ENCODE data around the gene USH2A. TPM values are rescaled to one million over a fixed set of nuclear protein-coding genes. Genes with fewer than 3 reads are reported as not detected.

Gene USH2A
- polyA plus RNA-seq, 3 donors: not detected

- WGBS, 3 donors: 79 to 86% (median 82%) methylated on average over 4 of the region's 4 CpGs
- H3K27ac ChIP-seq (ENCODE audit: low read depth, low read length): no peak overlapping the region
These were observed 749.3 kb downstream of the USH2A start for GRCh38 chr1:215673943-215674342.

DNA sequence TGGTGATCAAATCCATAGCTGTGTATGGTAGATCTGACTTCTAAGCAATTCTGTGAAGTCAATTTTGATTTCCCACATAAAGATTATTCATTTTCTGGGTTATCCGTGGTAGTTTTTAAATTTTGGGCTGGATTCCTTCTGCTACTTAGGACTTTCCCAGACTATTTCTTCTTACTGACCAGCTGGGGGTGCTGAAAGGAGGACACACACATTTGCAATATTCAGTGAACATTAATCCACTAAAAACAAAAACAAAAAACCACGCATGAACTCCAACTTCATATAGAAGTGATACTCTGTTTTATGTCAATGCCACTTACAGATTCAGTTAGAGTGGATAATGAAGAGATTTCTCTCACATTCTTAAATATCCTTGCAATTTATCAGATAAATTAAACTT, 750.8 kb downstream of the USH2A start:
- 58 to 77% (median 61%) methylated on average over 2 of the region's 2 CpGs for WGBS, 3 donors

GRCh38 chr1:215669806-215670491, 753.3 kb downstream of the USH2A start:
- H3K27ac ChIP-seq (ENCODE audit: low read depth, low read length): no peak overlapping the region
- 39 to 45% (median 42%) methylated on average over 4 of the region's 4 CpGs for WGBS, 3 donors

More for the DNA sequence above, 750.8 kb downstream of the USH2A start:
- no peak overlapping the region for H3K27ac ChIP-seq (ENCODE audit: low read depth, low read length)

GRCh38 chr1:215667761-215668160, 755.5 kb downstream of the USH2A start:
- no peak overlapping the region for H3K27ac ChIP-seq (ENCODE audit: low read depth, low read length)
- 83 to 85% (median 84%) methylated on average over 2 of the region's 2 CpGs for WGBS, 3 donors

DNA sequence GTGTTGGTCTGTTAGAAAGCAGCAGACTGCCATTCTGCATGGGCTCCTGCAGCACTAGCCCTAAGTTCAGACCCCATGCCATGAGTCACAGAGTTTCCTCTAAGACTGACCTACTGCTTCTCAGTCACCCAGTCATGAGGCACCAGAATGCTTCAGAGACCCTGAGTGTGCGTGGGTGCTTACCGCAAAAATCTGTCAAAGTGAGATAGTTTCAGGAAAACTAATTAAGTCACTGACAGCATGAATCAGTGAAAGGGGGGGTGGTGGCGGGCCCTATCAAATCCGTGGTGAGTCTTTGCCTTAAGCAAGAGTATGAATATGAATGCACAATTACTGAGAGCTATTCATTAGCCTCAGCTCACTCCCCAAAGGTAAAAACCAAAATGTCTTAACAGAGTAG, 758.0 kb downstream of the USH2A start:
- H3K27ac ChIP-seq (ENCODE audit: low read depth, low read length): no peak overlapping the region
- 73 to 82% (median 79%) methylated on average over 4 of the region's 4 CpGs for WGBS, 3 donors

DNA sequence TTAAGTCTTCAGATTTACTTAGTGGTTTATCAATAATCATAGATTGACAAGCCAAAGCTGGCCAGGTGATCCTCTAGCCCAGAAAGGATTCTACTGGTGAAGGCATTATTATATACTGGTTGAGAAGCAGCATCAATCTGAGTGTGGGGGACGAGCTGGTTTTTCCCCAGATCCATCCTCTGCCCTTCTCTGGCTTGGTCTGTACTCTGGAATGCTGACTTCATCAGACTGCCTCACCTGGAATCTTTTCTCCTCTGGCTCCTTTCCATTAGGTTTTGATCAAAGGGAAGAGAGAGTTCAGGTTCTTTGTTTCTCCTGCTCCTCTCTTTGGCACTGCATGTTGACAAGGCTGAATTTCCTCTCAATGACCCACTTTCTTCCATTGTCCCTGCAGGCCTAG, 762.2 kb downstream of the USH2A start:
- H3K27ac ChIP-seq (ENCODE audit: low read depth, low read length): no peak overlapping the region
- 55 to 77% (median 66%) methylated on average over 1 of the region's 1 CpG for WGBS, 3 donors

DNA sequence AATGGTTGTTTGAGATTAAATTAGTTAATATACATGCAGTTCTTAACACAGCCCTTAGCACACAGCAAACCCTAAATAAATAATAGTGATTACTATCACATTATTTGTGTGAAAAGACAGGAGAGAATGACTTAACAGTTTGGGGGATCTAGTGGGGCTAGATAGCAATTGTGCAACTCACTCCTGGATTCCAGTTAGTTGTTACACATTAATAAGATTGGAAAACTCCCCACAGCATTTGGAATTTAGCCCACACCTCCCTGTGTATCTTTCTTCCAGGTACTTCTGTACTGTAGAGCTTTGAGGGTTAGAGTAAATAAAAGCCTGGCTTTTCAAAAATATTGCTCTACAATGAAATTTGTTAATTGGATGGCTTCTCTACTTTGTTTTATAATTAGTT, 763.0 kb downstream of the USH2A start:
- no peak overlapping the region for H3K27ac ChIP-seq (ENCODE audit: low read depth, low read length)

DNA sequence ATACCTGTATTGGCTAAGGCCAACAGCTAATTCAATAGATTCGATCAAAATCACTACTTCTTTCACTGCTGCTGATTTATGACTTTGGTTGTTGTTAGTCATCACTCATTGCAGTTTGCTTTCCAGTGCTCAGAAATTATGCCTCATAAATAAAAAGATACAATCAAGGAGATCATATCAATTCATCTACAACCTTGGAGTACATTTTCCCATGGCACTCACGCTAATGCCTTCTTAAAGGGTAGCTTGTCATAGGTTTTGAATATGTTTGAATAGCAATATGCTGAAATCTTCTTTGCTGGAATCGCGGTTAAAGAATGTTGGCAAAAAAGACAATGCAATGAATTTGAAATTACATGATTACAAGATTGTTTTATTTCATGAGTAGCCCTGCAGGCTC, 766.2 kb downstream of the USH2A start:
- no peak overlapping the region for H3K27ac ChIP-seq (ENCODE audit: low read depth, low read length)
- WGBS, 3 donors: 75 to 92% (median 90%) methylated on average over 4 of the region's 4 CpGs

DNA sequence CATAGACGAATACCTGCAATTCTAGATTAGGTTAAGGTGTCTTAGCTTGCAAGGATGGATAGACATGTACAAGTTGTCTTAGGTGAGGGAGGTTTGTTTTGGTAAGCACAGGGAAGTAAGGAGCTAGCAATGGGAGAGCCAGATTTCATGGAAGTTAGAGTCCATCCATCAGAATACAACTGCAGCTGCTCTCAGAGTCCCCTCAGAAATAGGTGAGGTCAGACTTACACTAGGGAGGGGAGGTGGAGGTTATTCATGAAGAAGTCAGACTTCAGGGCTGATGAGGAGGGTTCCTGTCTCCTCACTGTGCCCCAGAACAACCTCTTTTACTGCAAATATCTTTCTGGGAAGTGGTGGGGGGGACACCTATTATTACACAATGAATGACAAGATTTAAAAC, 770.9 kb downstream of the USH2A start:
- WGBS, 3 donors: 64 to 78% (median 67%) methylated on average over 1 of the region's 1 CpG
- H3K27ac ChIP-seq (ENCODE audit: low read depth, low read length): no peak overlapping the region

DNA sequence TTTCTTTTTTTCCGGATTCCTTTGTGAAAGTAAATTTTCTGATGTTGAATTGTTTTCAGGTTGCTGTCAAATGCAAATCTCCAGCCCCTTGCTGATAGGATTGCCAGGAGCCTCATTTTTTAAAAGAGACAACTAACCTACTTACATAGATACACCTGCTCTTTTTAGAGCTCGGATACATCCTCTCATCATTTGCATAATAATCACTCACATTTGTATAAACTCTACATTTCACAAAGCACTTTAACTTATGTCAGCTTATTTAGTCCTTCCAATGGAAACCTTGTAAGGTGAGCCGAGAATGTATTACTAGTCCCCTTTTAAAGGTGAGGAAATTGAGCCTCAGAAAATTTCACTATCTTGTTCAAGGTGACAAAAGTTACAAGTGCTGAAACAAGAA, 771.4 kb downstream of the USH2A start:
- WGBS, 3 donors: 46 to 57% (median 49%) methylated on average over 3 of the region's 3 CpGs
- no peak overlapping the region for H3K27ac ChIP-seq (ENCODE audit: low read depth, low read length)

DNA sequence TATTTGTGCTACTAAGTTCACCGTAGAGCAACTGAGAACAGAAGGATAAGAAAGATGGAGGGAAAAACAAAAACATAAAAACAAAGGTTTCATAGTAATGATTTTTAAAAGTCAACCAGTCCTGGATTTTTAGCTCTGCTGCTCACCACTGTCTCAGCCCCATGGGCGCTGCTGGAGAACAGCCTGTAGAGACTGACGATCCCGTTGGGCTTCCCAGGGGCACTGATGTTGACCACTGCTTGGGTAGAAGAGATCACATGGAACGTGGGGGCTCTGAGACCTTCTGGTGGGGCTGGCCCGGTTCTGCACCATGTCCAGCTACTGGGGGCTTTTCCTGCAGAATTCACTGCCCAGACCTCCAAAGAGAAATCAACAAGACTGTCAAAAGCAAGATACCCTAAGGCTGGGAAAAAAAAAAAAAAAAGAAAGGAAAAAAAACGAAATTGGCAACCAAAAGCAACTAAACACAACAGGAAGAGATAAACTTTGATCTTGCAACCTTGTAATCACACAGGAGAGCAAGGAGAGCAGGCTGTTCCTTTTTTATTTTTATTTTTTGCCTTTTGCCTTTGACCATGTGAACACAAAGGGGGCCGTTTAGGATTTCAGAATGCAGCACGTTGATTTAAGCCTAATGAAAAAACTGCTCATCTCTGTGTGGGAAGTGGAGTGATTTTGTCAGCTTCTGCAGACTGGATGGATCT, 772.6 kb downstream of the USH2A start:
- WGBS, 3 donors: 50 to 54% (median 52%) methylated on average over 9 of the region's 9 CpGs

DNA sequence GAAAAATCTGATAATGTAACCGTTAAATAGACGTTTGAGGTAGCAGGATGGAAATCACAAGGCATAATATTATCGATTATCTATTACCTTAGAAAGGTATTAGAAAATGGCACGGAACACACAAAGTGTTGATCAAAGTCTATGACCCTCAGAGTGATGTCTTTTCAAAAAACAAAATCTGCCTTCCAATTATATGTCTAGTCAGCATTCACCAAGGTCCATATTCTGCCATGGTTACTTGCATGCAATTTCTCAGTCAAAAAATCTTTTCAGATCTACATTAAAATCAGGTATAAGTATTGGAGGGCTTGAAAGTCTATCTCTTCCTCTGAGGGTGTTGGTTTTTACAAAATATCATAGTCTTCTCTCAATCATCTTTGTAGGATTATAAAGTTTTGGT, 774.3 kb downstream of the USH2A start:
- 86 to 92% (median 88%) methylated on average over 4 of the region's 4 CpGs for WGBS, 3 donors
- H3K27ac ChIP-seq (ENCODE audit: low read depth, low read length): no peak overlapping the region

More for the DNA sequence above, 772.6 kb downstream of the USH2A start:
- H3K27ac ChIP-seq (ENCODE audit: low read depth, low read length): no peak overlapping the region

- WGBS, 3 donors: 60 to 69% (median 64%) methylated on average over 3 of the region's 3 CpGs
- no peak overlapping the region for H3K27ac ChIP-seq (ENCODE audit: low read depth, low read length)
These were observed 775.5 kb downstream of the USH2A start for GRCh38 chr1:215647738-215648137.

GRCh38 chr1:215645861-215646260, 777.4 kb downstream of the USH2A start:
- 92 to 95% (median 93%) methylated on average over 2 of the region's 2 CpGs for WGBS, 3 donors

DNA sequence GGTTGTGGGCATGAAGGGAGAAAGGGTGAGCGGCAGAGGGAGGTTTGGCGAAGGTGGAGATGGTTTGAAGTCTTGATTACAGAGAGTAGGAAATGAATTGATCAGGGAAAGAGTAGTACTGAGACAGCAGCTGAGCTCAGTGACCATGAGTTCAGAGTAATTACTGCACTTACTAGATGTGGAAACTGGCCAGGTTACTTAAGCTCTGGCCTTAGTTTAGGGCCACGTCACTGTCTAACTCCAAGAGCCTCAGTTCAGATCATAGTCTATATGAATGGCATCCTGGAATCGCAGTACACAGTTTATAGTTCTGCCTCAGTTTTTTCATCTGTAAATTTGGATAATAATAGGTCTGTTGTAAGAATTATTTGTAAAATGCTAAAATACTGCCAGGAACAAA, 778.1 kb downstream of the USH2A start:
- WGBS, 3 donors: 92 to 97% (median 93%) methylated on average over 4 of the region's 4 CpGs

More at GRCh38 chr1:215645861-215646260, 777.4 kb downstream of the USH2A start:
- no peak overlapping the region for H3K27ac ChIP-seq (ENCODE audit: low read depth, low read length)

GRCh38 chr1:215643592-215644321, 779.5 kb downstream of the USH2A start:
- H3K27ac ChIP-seq (ENCODE audit: low read depth, low read length): no peak overlapping the region
- WGBS, 3 donors: 85 to 86% (median 85%) methylated on average over 4 of the region's 4 CpGs

More for the DNA sequence above, 778.1 kb downstream of the USH2A start:
- H3K27ac ChIP-seq (ENCODE audit: low read depth, low read length): no peak overlapping the region

DNA sequence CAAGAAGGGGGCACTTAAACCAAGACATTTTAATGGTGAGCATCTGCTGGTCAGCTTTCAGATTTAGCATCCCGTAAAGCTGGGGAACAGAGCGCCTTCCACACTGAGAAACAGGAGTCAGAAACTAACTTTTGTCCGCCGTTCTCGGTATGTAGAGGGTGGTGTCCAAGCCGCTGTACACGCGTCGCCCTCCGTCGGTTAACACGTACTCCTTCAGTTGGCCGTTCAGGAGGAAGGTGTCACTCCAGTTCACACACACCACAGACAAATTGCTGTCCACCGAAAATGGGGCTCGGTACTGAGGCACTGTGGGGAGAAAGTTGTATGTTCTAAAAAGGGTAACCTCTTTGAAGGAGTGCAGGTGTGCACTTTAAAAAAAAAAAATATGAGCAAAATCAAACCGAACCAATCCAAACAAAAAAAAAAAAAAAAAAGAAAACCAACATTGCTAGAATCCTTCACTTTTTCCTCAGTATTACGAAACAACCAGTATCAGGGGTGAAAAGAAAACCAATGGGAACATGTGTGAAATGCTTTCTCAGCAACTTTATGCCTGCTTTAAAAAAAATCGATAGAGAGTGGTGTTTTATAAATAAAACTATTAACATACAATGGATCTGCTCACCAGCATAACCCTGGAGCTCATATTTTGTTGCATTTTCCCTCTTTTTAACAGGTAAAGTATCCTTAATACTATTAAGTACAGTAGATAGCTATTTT, 782.7 kb downstream of the USH2A start:
- WGBS, 3 donors: 85 to 90% (median 90%) methylated on average over 18 of the region's 18 CpGs
- H3K27ac ChIP-seq (ENCODE audit: low read depth, low read length): no peak overlapping the region

DNA sequence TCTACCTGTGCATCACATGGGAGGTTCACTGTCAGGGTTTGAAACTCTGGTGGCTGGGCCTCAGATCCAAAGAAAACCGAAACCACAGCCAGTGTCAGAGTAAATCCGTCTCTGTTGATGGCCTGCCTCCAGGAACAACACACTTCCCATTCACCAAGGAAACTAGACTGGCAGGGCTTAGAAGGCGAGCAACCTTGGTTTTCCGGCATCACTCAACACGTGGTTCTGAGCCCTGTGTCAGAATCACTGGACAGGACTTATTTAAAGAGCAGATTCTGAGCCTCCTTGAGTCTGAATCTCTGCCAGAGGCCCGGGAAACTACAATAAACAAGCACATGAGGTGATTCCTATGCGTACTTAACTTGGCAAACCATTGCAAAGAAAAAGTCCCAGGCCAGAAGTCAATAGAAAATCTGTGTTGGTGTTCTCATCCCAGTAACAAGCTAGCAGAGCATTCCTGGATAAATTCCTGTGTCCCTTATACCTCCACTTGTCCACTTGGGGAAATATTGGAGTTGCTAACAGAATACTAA, 786.1 kb downstream of the USH2A start:
- no peak overlapping the region for H3K27ac ChIP-seq (ENCODE audit: low read depth, low read length)
- 27 to 64% (median 58%) methylated on average over 7 of the region's 7 CpGs for WGBS, 3 donors
